IPS-18c (cell line): ENCODE measurements around the gene RSAD2.

Experiments used
- H3K4me3 ChIP-seq: 2 replicates; pipeline ENCODE4 v1.7.0; 2013; ENCODE audit warnings: low read depth, mild to moderate bottlenecking, low read length, moderate library complexity; ENCODE audit not compliant: insufficient read depth
- H3K9me3 ChIP-seq: one replicate; pipeline ENCODE4 v1.6.1; 2013; ENCODE audit warnings: mild to moderate bottlenecking, low read length, moderate library complexity; ENCODE audit not compliant: control insufficient read depth, insufficient read depth

Gene RSAD2

DNA sequence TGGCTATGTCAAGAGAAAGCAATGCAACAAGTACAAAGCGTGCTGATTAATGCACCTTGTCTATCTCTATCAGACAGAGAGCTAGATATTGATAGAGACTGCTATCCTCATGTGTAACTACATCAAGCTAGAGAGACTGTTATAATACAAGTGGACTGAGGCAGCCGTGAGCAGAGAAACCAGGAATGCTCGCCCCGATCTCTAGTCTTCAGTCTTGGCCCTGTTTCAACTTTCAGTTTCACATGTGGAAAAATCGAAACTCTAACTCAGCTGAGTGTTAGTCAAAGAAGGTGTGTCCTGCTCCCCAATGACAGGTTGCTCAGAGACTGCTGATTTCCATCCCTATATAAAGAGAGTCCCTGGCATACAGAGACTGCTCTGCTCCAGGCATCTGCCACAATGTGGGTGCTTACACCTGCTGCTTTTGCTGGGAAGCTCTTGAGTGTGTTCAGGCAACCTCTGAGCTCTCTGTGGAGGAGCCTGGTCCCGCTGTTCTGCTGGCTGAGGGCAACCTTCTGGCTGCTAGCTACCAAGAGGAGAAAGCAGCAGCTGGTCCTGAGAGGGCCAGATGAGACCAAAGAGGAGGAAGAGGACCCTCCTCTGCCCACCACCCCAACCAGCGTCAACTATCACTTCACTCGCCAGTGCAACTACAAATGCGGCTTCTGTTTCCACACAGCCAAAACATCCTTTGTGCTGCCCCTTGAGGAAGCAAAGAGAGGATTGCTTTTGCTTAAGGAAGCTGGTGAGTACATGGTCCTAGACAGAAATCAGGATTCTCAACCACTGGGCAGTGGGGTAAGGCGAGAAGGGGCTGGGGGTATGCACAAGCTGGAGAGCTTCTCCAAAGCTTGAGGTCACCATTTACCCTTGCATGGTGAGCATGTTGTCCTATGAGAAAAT is at the start of gene RSAD2:
RSAD2 (plus strand) TSS at position 376 of the 903 bp plus-strand sequence; CDS start at position 400, 24 bp downstream.
- no peak within 1 kb of the TSS for H3K4me3 ChIP-seq
- peaks cover 3% of the 10 kb centered on the region for H3K9me3 ChIP-seq

DNA sequence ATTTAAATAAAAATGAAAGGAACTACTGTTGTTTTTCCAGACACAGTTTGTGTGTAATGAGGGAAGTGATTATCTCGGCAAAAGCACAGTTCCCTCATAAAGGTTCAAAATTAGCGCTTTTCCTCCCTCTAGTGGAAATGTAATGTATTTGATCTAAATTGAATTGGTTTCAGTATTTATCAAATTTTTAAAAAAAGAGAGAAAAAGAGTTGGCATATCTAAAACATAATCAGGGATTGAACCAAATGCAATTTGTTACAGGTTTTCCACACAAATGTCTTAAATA is 49.3 kb upstream of the RSAD2 start:
- no peak overlapping the region for H3K4me3 ChIP-seq

GRCh38 chr2:6831229-6831628 is 46.3 kb upstream of the RSAD2 start:
- H3K9me3 ChIP-seq = no peaks in the 10 kb centered on the region

More for the DNA sequence above, 49.3 kb upstream of the RSAD2 start:
- no peaks in the 10 kb centered on the region for H3K9me3 ChIP-seq

DNA sequence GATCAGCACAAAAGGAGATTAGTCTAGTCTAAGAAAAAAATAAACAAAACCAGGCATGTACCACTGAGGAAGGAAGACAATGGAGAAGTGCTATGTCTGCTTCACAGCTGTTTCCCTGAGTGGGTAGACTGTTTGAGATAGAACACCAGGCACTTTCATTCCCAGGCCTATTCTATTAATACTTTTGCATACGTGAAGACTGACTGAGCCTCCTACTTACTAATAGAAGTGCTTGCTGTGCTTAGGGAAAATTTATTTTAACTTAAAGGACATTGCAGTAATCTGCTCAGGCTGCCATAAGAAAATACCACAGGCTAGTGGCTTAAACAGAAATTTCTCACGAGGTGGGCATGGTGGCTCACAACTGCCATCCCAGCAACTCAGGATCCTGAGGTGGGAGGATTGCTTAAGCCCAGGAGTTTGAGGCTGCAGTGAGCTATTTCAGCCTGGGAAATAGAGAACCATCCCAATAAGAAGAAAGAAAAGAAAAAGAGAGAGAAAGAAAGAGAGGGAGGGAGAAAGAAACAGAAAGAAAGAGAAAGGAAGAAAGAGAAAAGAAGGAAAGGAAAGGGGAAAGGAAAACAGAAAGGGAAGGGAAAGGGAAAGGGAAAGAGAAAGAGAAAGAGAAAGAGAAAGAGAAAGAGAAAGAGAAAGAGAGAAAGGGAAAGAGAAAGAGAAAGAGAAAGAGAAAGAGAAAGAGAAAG is 44.8 kb upstream of the RSAD2 start:
- H3K4me3 ChIP-seq = no peak overlapping the region
- H3K9me3 ChIP-seq = no peaks in the 10 kb centered on the region

More at GRCh38 chr2:6831229-6831628, 46.3 kb upstream of the RSAD2 start:
- no peak overlapping the region for H3K4me3 ChIP-seq

DNA sequence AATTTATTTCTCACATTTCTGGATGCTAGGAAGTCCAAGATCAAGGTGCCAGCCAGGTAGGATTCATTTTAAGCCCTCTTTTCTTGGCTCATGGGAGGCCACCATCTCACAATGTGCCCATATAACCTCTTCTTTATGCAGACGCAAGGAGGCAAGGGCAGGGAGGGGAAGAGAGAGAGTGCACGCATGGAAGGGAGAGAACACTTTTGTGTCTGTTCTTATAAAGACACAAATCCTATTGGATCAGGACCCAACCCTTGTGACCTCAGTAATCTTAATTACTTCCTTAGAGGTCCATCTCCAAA is 44.3 kb upstream of the RSAD2 start:
- Histone ChIP-seq H3K9me3 (no peaks in the 10 kb centered on the region), H3K4me3 (no peak overlapping the region)

GRCh38 chr2:6834163-6834562 is 43.4 kb upstream of the RSAD2 start:
- Histone ChIP-seq H3K9me3 (no peaks in the 10 kb centered on the region), H3K4me3 (no peak overlapping the region)

- H3K9me3 ChIP-seq = peaks cover 2% of the 10 kb centered on the region
- H3K4me3 ChIP-seq = no peak overlapping the region
These were observed 42.1 kb upstream of the RSAD2 start for GRCh38 chr2:6835467-6835866.

- Histone ChIP-seq H3K4me3 (no peak overlapping the region), H3K9me3 (peaks cover 10% of the 10 kb centered on the region)
These were observed 38.8 kb upstream of the RSAD2 start for GRCh38 chr2:6838673-6839319.

GRCh38 chr2:6841537-6842287 is 35.9 kb upstream of the RSAD2 start:
- Histone ChIP-seq H3K9me3 (peaks cover 26% of the 10 kb centered on the region), H3K4me3 (no peak overlapping the region)

- Histone ChIP-seq H3K9me3 (peaks cover 25% of the 10 kb centered on the region), H3K4me3 (no peak overlapping the region)
These were observed 32.3 kb upstream of the RSAD2 start for GRCh38 chr2:6845312-6845711.

DNA sequence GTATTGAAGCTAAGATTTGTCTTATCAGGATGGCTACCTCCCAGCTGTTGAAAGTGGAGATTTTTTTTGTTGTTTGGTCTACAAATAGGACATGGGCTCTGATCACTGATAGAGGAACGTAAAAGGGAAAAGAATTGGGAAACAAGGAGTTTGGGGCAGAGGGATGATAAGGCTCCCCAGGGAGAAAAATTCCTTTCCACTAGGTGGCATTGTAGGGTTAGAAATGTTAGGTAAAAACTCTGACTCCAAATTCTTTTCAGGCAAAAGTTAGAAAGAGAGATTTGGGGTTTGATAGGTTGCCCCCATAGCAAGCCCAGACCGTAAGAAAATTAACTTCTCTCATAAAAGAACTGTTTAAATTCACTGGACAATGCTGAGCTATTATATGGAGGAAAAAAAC is 31.7 kb upstream of the RSAD2 start:
- no peak overlapping the region for H3K4me3 ChIP-seq
- peaks cover 23% of the 10 kb centered on the region for H3K9me3 ChIP-seq

DNA sequence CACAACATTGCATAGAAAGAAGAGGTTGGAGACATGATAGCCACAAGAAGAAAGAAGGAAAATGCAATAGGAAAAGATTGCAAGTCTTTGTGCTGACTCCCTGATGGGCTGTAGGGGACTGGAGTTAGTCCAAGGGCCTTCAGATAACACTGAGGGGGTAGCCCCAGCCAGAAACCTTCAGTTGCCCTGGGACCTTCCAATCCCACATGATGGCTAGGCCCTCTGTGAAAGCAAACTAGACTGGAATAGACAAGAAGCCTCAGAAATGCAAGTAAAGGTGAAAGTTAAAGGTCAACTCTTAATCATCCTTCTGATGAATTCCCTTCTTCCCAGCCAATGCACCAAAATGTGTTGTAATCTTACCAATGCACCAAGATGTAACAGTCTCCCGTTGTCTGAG is 31.0 kb upstream of the RSAD2 start:
- Histone ChIP-seq H3K4me3 (no peak overlapping the region), H3K9me3 (peaks cover 23% of the 10 kb centered on the region)

- H3K4me3 ChIP-seq = no peak overlapping the region
- peaks cover 22% of the 10 kb centered on the region for H3K9me3 ChIP-seq
These were observed 30.5 kb upstream of the RSAD2 start for GRCh38 chr2:6846967-6847681.

- Histone ChIP-seq H3K4me3 (no peak overlapping the region), H3K9me3 (no peaks in the 10 kb centered on the region)
These were observed 25.4 kb upstream of the RSAD2 start for GRCh38 chr2:6852195-6852594.

DNA sequence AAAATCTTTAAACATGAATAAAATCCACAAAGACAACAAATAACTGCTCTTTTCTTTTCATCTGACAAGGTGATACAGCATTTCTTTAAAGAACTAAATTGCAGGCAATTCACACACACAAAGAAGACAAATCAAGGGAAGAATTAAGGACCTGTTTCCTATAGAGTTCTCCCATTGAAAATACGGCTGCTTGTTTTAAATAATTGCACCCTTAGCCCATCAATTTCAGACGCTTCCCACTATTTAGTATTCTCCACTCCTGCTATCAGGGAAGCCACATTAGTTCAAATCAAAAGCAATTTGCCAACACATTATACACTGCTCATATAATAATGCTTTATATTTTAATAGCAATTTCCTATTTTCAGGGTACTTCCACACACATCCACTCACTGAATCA is 23.2 kb upstream of the RSAD2 start:
- H3K9me3 ChIP-seq = no peaks in the 10 kb centered on the region

GRCh38 chr2:6855860-6856547 is 21.6 kb upstream of the RSAD2 start:
- H3K9me3 ChIP-seq = peaks cover 3% of the 10 kb centered on the region

More for the DNA sequence above, 23.2 kb upstream of the RSAD2 start:
- H3K4me3 ChIP-seq = no peak overlapping the region

More at GRCh38 chr2:6855860-6856547, 21.6 kb upstream of the RSAD2 start:
- no peak overlapping the region for H3K4me3 ChIP-seq
